GM12875 (cell line): Measurements from ENCODE around the gene CCDC197.

Experiments
- H3K4me3 ChIP-seq: one replicate; pipeline ENCODE4 v1.5.1; 2011; ENCODE audit warnings: low read depth, low read length, control low read depth
- TF ChIP-seq, protein P1 (sequence below): IDR thresholded peaks from 2 replicates; pipeline ENCODE4 v1.5.1; 2011; ENCODE audit warnings: low read depth, mild to moderate bottlenecking, control low read depth, inconsistent platforms, low read length, moderate library complexity, borderline replicate concordance; ENCODE audit not compliant: insufficient read depth

The CCDC197 gene

GRCh38 chr14:93986955-93987354 is 10.1 kb upstream of the CCDC197 start:
- H3K4me3 ChIP-seq: no peak overlapping the region

GRCh38 chr14:93987376-93987775 is 9.7 kb upstream of the CCDC197 start:
- H3K4me3 ChIP-seq: no peak overlapping the region
- TF ChIP-seq, protein P1, sequence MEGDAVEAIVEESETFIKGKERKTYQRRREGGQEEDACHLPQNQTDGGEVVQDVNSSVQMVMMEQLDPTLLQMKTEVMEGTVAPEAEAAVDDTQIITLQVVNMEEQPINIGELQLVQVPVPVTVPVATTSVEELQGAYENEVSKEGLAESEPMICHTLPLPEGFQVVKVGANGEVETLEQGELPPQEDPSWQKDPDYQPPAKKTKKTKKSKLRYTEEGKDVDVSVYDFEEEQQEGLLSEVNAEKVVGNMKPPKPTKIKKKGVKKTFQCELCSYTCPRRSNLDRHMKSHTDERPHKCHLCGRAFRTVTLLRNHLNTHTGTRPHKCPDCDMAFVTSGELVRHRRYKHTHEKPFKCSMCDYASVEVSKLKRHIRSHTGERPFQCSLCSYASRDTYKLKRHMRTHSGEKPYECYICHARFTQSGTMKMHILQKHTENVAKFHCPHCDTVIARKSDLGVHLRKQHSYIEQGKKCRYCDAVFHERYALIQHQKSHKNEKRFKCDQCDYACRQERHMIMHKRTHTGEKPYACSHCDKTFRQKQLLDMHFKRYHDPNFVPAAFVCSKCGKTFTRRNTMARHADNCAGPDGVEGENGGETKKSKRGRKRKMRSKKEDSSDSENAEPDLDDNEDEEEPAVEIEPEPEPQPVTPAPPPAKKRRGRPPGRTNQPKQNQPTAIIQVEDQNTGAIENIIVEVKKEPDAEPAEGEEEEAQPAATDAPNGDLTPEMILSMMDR: no peak

More at GRCh38 chr14:93986955-93987354, 10.1 kb upstream of the CCDC197 start:
- TF ChIP-seq, protein P1: no peak

- no peak overlapping the region for H3K4me3 ChIP-seq
- TF ChIP-seq, protein P1: no peak
These were observed 9.2 kb upstream of the CCDC197 start for GRCh38 chr14:93987815-93988476.

DNA sequence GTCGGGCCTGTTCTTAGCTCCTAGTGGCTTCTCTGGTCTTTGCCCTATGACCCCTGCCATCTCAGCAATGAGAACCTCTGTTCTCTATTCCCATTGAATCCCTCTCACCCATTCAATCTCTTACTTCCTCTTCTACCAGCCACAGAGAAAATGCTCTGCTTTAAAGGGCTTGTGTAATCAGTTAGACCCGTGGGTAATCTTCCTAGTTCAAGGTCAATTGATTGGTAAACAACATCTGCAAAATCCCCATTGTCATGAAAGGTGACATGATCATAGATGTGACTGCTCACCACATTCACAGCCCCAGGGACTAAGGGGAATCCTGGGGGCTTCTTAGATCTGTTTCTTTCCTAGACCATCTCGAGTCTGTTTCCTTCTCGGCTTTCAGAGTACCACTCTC is 7.2 kb upstream of the CCDC197 start:
- TF ChIP-seq, protein P1: no peak
- no peak overlapping the region for H3K4me3 ChIP-seq

GRCh38 chr14:93991212-93991611 is 5.9 kb upstream of the CCDC197 start:
- TF ChIP-seq, protein P1: no peak
- H3K4me3 ChIP-seq: no peak overlapping the region

- TF ChIP-seq, protein P1: no peak
- no peak overlapping the region for H3K4me3 ChIP-seq
These were observed 5.5 kb upstream of the CCDC197 start for GRCh38 chr14:93991649-93992048.

DNA sequence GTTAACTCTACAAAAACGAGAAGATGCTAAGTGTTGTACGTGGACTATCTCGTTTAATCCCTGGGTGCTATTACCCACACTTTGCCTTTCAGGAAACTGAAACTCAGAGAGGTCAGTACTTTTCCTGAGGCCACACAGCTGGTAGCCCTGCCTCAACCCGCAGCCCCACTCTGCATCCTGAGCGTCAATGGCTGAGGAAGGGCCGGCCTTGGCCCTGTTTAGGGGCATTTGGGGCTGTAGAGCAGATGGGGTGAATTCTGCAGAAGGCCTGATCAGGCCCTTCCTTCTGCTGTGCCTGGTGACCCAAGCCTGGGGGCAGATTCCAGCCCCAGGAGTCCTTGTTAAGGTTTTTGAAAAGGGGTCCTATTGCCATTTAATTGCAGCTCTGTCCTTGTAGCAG is 3.7 kb upstream of the CCDC197 start:
- H3K4me3 ChIP-seq: no peak overlapping the region
- TF ChIP-seq, protein P1: no peak
